Adrenal gland (tissue), 12 donors: ENCODE data around the gene ABLIM1. TPM values are rescaled to one million over a fixed set of nuclear protein-coding genes. Genes with fewer than 3 reads are reported as not detected.

Source experiments
- DNase-seq, 7 donors: peaks; one replicate each; pipeline ENCODE4 v3.0.0-alpha.2; 2019 to 2020
- H3K27ac ChIP-seq, 5 donors: fragments of 200-600 bp; sonication (generic) in 4 of 5; 1 replicate in 3 of 5; 2 replicates in 2 of 5; pipeline versions ENCODE4 v1.5.1 to v1.8.0; 2016 to 2020; ENCODE audit warnings: mild to moderate bottlenecking in 1 of 5
- H3K27me3 ChIP-seq: fragments of 200-600 bp; 2 replicates; pipeline ENCODE4 v1.8.0; 2021
- H3K36me3 ChIP-seq, 2 donors: fragments of 200-600 bp; replicated peaks in 1 of 2; 1 replicate in 1 of 2; 2 replicates in 1 of 2; pipeline versions ENCODE4 v1.5.1 to v1.8.0; 2018 to 2022
- H3K4me1 ChIP-seq, 2 donors: fragments of 200-600 bp; replicated peaks in 1 of 2; 1 replicate in 1 of 2; 2 replicates in 1 of 2; pipeline versions ENCODE4 v1.5.1 to v1.8.0; 2018 to 2021
- H3K4me3 ChIP-seq, 4 donors: fragments of 200-600 bp; sonication (generic) in 3 of 4; one replicate each; pipeline ENCODE4 v1.5.1; 2016 to 2018
- H3K9me3 ChIP-seq, 3 donors: fragments of 200-600 bp; sonication (generic) in 1 of 3; replicated peaks in 1 of 3; 1 replicate in 2 of 3; 2 replicates in 1 of 3; pipeline versions ENCODE4 v1.5.1 to v1.8.0; 2016 to 2021
- POLR2A ChIP-seq, 2 donors: fragments of 450-650 bp; IDR thresholded peaks; one replicate each; pipeline ENCODE4 v1.6.1; 2017; ENCODE audit warnings: antibody characterized with exemption in 2 of 2, mild to moderate bottlenecking in 2 of 2, moderate library complexity in 1 of 2
- WGBS, 4 donors: extraction: QIAGEN DNeasy Blood & Tissue Kit in 2 of 4; methylation state at CpG; one replicate each; pipeline versions ENCODE4 v1.1.5 to v1.1.7; 2013 to 2017; 5-methylcytosine and 5-hydroxymethylcytosine counted together
- intact Hi-C, 2 donors: fragments of 100-400 bp; cut with DNase I; formaldehyde crosslinking; loops; one replicate each; pipeline versions ENCODE4 v1.14.1 to v1.15.0; 2022 to 2023
- polyA plus RNA-seq, 3 donors: library from polyadenylated mRNA; stranded (reverse); fragments of 200-250 nt in 2 of 3; fragments of 350-450 nt in 1 of 3; fragmentation: Illumina TruSeq in 1 of 3; extraction: RNeasy Lipid Tissue Mini Kit (QIAGEN cat#74804) in 1 of 3; gene quantifications; one replicate each; pipeline ENCODE4 v1.2.3, GENCODE V29; 2013 to 2014
- total RNA-seq, 9 donors: library from RNA; depleted of rRNA in 4 of 9; stranded (reverse); fragments of >200 nt in 4 of 9; fragments of 120-200 nt in 1 of 9; fragmentation: NEBNext Ultra II Directional in 1 of 9; extraction: Animal tissue kit (Norgen Biotek cat#: 25700) in 1 of 9; gene quantifications; one replicate each; pipeline versions ENCODE4 v1.1.0 to v1.2.4, GENCODE V29; 2013 to 2023
- TF ChIP-seq, protein P1 (sequence below), 6 experiments: fragments of 450-650 bp in 4 of 6; fragments of 200-600 bp in 2 of 6; sonication (generic) in 1 of 6; IDR thresholded peaks; 1 replicate in 5 of 6; 2 replicates in 1 of 6; pipeline versions ENCODE4 v1.5.1 to v1.8.0; 2016 to 2021; ENCODE audit warnings: antibody characterized with exemption in 6 of 6, mild to moderate bottlenecking in 2 of 6, moderate library complexity in 1 of 6
- donor health status: healthy with polysubstance abuse.
- donor health status: Bipolar disorder and iron deficiency.
- donor health status: DM: yes; HTN: yes; CAD: no.
- donor health status: DM: no; HTN: no; CAD: no.
- donor health status: DM: no; HTN: no; CAD: no.
- donor health status: DM: yes; HTN: yes; CAD: no.

ABLIM1 gene
- total and polyA plus RNA-seq, 12 donors: 7.9 to 430 (median 185) TPM

DNA sequence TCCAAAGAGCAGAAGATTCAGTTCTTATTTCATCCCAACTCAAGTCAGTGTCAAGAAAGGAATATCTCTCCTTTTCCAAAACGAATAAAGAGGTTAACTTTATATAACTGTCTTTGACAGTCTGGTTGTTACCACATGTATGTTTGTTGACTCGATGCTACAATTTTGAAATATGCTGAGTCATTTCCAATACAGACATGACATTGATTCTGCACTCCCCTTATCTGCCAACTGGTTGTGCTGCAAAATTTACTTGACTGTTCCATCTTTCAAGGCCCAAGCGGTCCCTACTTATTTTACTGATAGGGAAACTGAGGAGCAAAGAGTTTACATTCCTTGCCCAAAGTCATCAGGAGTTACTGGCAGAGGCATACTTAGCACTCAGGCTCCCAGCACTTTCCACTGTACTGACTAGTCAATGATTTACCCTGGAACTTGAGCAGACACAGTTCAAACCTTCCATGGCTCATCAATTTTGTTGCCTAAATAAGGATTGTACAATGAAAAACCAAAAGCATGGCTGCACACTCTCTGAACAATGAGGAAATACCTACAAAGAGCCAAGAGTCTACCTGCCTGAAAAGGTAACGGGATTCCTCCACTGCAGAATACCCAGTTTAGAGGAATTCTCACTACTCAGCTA is 52.8 kb downstream of the ABLIM1 start:
- H3K9me3 ChIP-seq: no peaks in the 10 kb centered on the region
- intact Hi-C loops: no loop called here
- no peak for DNase-seq
- H3K27me3 ChIP-seq: no peaks in the 10 kb centered on the region
- 53 to 62% (median 56%) methylated on average over 4 of the region's 4 CpGs for WGBS, 4 donors
- no peak overlapping the region for H3K4me3 ChIP-seq
- H3K36me3 ChIP-seq: peaks cover 0 to 7% of the 10 kb centered on the region in 2 donors
- TF ChIP-seq, protein P1, sequence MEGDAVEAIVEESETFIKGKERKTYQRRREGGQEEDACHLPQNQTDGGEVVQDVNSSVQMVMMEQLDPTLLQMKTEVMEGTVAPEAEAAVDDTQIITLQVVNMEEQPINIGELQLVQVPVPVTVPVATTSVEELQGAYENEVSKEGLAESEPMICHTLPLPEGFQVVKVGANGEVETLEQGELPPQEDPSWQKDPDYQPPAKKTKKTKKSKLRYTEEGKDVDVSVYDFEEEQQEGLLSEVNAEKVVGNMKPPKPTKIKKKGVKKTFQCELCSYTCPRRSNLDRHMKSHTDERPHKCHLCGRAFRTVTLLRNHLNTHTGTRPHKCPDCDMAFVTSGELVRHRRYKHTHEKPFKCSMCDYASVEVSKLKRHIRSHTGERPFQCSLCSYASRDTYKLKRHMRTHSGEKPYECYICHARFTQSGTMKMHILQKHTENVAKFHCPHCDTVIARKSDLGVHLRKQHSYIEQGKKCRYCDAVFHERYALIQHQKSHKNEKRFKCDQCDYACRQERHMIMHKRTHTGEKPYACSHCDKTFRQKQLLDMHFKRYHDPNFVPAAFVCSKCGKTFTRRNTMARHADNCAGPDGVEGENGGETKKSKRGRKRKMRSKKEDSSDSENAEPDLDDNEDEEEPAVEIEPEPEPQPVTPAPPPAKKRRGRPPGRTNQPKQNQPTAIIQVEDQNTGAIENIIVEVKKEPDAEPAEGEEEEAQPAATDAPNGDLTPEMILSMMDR (IDR thresholded peaks at IDR 0.05): no peak
- TF ChIP-seq POLR2A (IDR thresholded peaks at IDR 0.05): no peak
- peak overlapping the region in 4 of 5 donors; percentile 50 to 78 (median 66) for H3K27ac ChIP-seq
- H3K4me1 ChIP-seq: peaks cover 38 to 58% of the 10 kb centered on the region in 2 donors

- 61 to 68% (median 63%) methylated on average over 5 of the region's 5 CpGs for WGBS, 4 donors
- H3K4me1 ChIP-seq: peaks cover 34 to 51% of the 10 kb centered on the region in 2 donors
- H3K9me3 ChIP-seq: no peaks in the 10 kb centered on the region
- TF ChIP-seq, protein P1 (IDR thresholded peaks at IDR 0.05): no peak
- TF ChIP-seq POLR2A (IDR thresholded peaks at IDR 0.05): no peak
- H3K27ac ChIP-seq: peak overlapping the region in 4 of 5 donors; percentile 50 to 78 (median 66)
- intact Hi-C loops: no loop called here
- H3K36me3 ChIP-seq: peaks cover 0 to 7% of the 10 kb centered on the region in 2 donors
- DNase-seq: peak in 2 of 7 donors; percentile 19 to 33
- H3K27me3 ChIP-seq: no peaks in the 10 kb centered on the region
- H3K4me3 ChIP-seq: no peak overlapping the region
Measured at GRCh38 chr10:114604357-114605130, 53.5 kb downstream of the ABLIM1 start.

DNA sequence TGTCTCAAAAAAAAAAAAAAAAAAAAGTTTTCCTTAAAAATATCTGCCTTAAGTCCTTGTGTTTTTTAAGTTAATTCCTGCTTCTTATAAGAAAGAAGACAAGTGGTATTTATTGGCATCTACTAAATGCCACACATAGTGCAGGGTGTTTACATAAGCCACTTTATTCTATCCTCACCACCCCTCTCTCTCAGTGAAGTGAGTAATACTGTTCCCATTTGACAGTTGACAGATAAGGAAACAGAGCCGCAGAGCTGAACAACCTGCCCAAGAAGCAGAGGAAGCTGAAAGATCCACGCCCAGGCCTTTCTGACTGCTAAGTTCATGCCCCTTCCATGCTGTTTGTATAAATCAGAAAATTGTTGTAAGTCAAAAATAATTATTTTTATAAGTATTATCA is 54.1 kb downstream of the ABLIM1 start:
- no peaks in the 10 kb centered on the region for H3K9me3 ChIP-seq
- peak in 3 of 7 donors; percentile 38 to 42 (median 40) for DNase-seq
- 27 to 43% (median 30%) methylated on average over 2 of the region's 2 CpGs for WGBS, 4 donors
- peak in 1 of 2 donors; percentile 16 for TF ChIP-seq POLR2A (IDR thresholded peaks at IDR 0.05)
- TF ChIP-seq, protein P1 (IDR thresholded peaks at IDR 0.05): no peak
- peaks cover 34 to 47% of the 10 kb centered on the region in 2 donors for H3K4me1 ChIP-seq
- no peak overlapping the region for H3K4me3 ChIP-seq
- H3K36me3 ChIP-seq: peaks cover 0 to 7% of the 10 kb centered on the region in 2 donors
- peak overlapping the region in 2 of 5 donors; percentile 56 to 78 for H3K27ac ChIP-seq
- H3K27me3 ChIP-seq: no peaks in the 10 kb centered on the region
- intact Hi-C loops: no loop called here

- no peaks in the 10 kb centered on the region for H3K27me3 ChIP-seq
- peaks cover 0 to 7% of the 10 kb centered on the region in 2 donors for H3K36me3 ChIP-seq
- DNase-seq: no peak
- peak overlapping the region in 2 of 5 donors; percentile 10 to 78 for H3K27ac ChIP-seq
- no peak for TF ChIP-seq POLR2A (IDR thresholded peaks at IDR 0.05)
- TF ChIP-seq, protein P1 (IDR thresholded peaks at IDR 0.05): no peak
- intact Hi-C loops: no loop called here
- H3K4me3 ChIP-seq: no peak overlapping the region
- peaks cover 34 to 43% of the 10 kb centered on the region in 2 donors for H3K4me1 ChIP-seq
- H3K9me3 ChIP-seq: no peaks in the 10 kb centered on the region
- 68 to 81% (median 74%) methylated on average over 1 of the region's 1 CpG for WGBS, 4 donors
Measured at GRCh38 chr10:114603303-114603702, 54.8 kb downstream of the ABLIM1 start.
